HCT116 (cell line): ENCODE measurements around the gene ZBTB16. TPM values are rescaled to one million over a fixed set of nuclear protein-coding genes. Genes with fewer than 3 reads are reported as not detected.

ENCODE experiments used
- ATAC-seq: fragments of 200-7000 bp; cut with Tn5 transposase; 2 replicates; pipeline ENCODE4 v1.9.1; 2020; ENCODE audit warnings: mild to moderate bottlenecking, moderate library complexity
- BruUV-seq: library from RNA; stranded (reverse); fragments of 400-500 nt; replicated peaks from 2 replicates; lab custom pipeline; 2021; lab: Mats Ljungman, UMichigan
- CTCF ChIA-PET: fragments of 300-600 bp; sonication (Branson Sonifier 250); formaldehyde crosslinking; loops from one replicate; lab custom pipeline; 2021; ENCODE audit warnings: antibody characterized with exemption; lab: Charles Lee
- POLR2A ChIA-PET: fragments of 300-600, 350-600 bp; sonication (Branson Sonifier 250); formaldehyde crosslinking; loops from one replicate; lab custom pipeline; 2021; ENCODE audit warnings: antibody characterized with exemption; lab: Charles Lee
- RAD21 ChIA-PET, 2 experiments: fragments of 300-600 bp; sonication (Branson Sonifier 250); formaldehyde crosslinking; loops; one replicate each; lab custom pipeline; 2023; ENCODE audit warnings: low total read pairs in 2 of 2; ENCODE audit not compliant: uncharacterized antibody in 2 of 2, unreplicated experiment in 2 of 2, low non-redundant PET in 1 of 2; lab: Charles Lee
- DNase-seq: peaks from one replicate; pipeline ENCODE4 v3.0.0-alpha.2; 2010; ENCODE audit warnings: low read depth, low spot score
- H2AFZ ChIP-seq: fragments of 200-600 bp; shearing (Covaris generic), sonication (generic); 2 replicates; pipeline ENCODE4 v1.6.1; 2017; ENCODE audit warnings: low read depth, mixed run types, mixed read lengths, antibody characterized with exemption, low read length; ENCODE audit not compliant: poor library complexity, severe bottlenecking
- H3K27ac ChIP-seq: 2 replicates; pipeline ENCODE4 v1.5.1; 2012; ENCODE audit warnings: low read depth, low read length
- H3K27me3 ChIP-seq: fragments of 200-600 bp; sonication (generic); 2 replicates; pipeline ENCODE4 v1.6.1; 2016; ENCODE audit warnings: mixed run types, low read length, mixed read lengths; ENCODE audit not compliant: insufficient read depth
- H3K36me3 ChIP-seq, 2 experiments: fragments of 200-500 bp in 1 of 2; fragments of 200-600 bp in 1 of 2; sonication (Bioruptor generic) in 1 of 2; sonication (generic) in 1 of 2; 2 replicates each; pipeline versions ENCODE4 v1.5.1 to v1.6.1; 2014 to 2016; ENCODE audit warnings: low read length in 2 of 2, inconsistent platforms in 1 of 2, mixed read lengths in 1 of 2, mixed run types in 1 of 2; ENCODE audit not compliant: insufficient read depth in 2 of 2, control insufficient read depth in 1 of 2
- H3K4me1 ChIP-seq, 2 experiments: fragments of 200-600 bp in 1 of 2; sonication (generic) in 1 of 2; 2 replicates each; pipeline versions ENCODE4 v1.5.1 to v1.6.1; 2012 to 2017; ENCODE audit warnings: low read length in 2 of 2, inconsistent platforms in 1 of 2, mild to moderate bottlenecking in 1 of 2, mixed read lengths in 1 of 2, mixed run types in 1 of 2, moderate library complexity in 1 of 2; ENCODE audit not compliant: insufficient read depth in 2 of 2, control insufficient read depth in 1 of 2
- H3K4me2 ChIP-seq: fragments of 200-600 bp; sonication (generic); 2 replicates; pipeline ENCODE4 v1.6.1; 2017; ENCODE audit warnings: mixed run types, low read length, mixed read lengths
- H3K4me3 ChIP-seq, 2 experiments: fragments of 200-600 bp in 1 of 2; sonication (generic) in 1 of 2; replicated peaks in 1 of 2; 2 replicates each; pipeline ENCODE4 v1.5.1; 2011 to 2016; ENCODE audit warnings: low read length in 2 of 2, control low read depth in 1 of 2, low read depth in 1 of 2, mild to moderate bottlenecking in 1 of 2, mixed read lengths in 1 of 2, mixed run types in 1 of 2
- H3K79me2 ChIP-seq: fragments of 200-600 bp; sonication (generic); 2 replicates; pipeline ENCODE4 v1.6.1; 2017; ENCODE audit warnings: mild to moderate bottlenecking, mixed run types, low read length, moderate library complexity, mixed read lengths; ENCODE audit not compliant: insufficient read depth
- H3K9ac ChIP-seq: fragments of 200-600 bp; sonication (generic); 2 replicates; pipeline ENCODE4 v1.6.1; 2016; ENCODE audit warnings: low read length, mixed read lengths
- H3K9me2 ChIP-seq: fragments of 200-600 bp; sonication (generic), shearing (Covaris generic); 2 replicates; pipeline ENCODE4 v1.6.1; 2017; ENCODE audit warnings: mixed run types, mild to moderate bottlenecking, moderate library complexity; ENCODE audit not compliant: insufficient read depth
- H3K9me3 ChIP-seq, 2 experiments: fragments of 200-500 bp in 1 of 2; fragments of 200-600 bp in 1 of 2; sonication (Bioruptor generic) in 1 of 2; sonication (generic) in 1 of 2; 2 replicates each; pipeline ENCODE4 v1.6.1; 2014 to 2017; ENCODE audit warnings: low read length in 2 of 2, mixed read lengths in 2 of 2, inconsistent platforms in 1 of 2, low read depth in 1 of 2, mild to moderate bottlenecking in 1 of 2, mixed run types in 1 of 2, moderate library complexity in 1 of 2; ENCODE audit not compliant: control insufficient read depth in 1 of 2, insufficient read depth in 1 of 2
- H4K20me1 ChIP-seq: fragments of 200-600 bp; sonication (generic), shearing (Covaris generic); 2 replicates; pipeline ENCODE4 v1.6.1; 2017; ENCODE audit warnings: mixed run types, mild to moderate bottlenecking, moderate library complexity; ENCODE audit not compliant: insufficient read depth
- ATF3 ChIP-seq: IDR thresholded peaks from 2 replicates; pipeline ENCODE4 v1.6.1; 2012
- CBX3 ChIP-seq: IDR thresholded peaks from 2 replicates; pipeline ENCODE4 v1.6.1; 2012; ENCODE audit warnings: low read depth
- CTCF ChIP-seq, 3 experiments: fragments of 200-600 bp in 1 of 3; sonication (generic) in 1 of 3; IDR thresholded peaks in 2 of 3; conservative IDR thresholded peaks in 1 of 3; 2 replicates each; pipeline ENCODE4 v1.5.1; 2012 to 2017; ENCODE audit warnings: low read depth in 2 of 3, low read length in 2 of 3, antibody characterized with exemption in 1 of 3, borderline replicate concordance in 1 of 3, control low read depth in 1 of 3, mild to moderate bottlenecking in 1 of 3, mixed read lengths in 1 of 3, mixed run types in 1 of 3, moderate library complexity in 1 of 3; ENCODE audit not compliant: insufficient read depth in 1 of 3
- EGR1 ChIP-seq: IDR thresholded peaks from 2 replicates; pipeline ENCODE4 v1.6.1; 2012; ENCODE audit warnings: low read depth
- ELF1 ChIP-seq: IDR thresholded peaks from 2 replicates; pipeline ENCODE4 v1.6.1; 2012; ENCODE audit warnings: low read depth, borderline replicate concordance
- EZH2phosphoT487 ChIP-seq: fragments of 200-600 bp; IDR thresholded peaks from 2 replicates; pipeline ENCODE4 v1.6.1; 2018; ENCODE audit warnings: antibody characterized with exemption, borderline replicate concordance
- POLR2A ChIP-seq: IDR thresholded peaks from 2 replicates; pipeline ENCODE4 v1.7.0; 2011; ENCODE audit warnings: borderline replicate concordance; ENCODE audit not compliant: insufficient read depth, insufficient read length; ENCODE audit errors: extremely low read depth
- POLR2AphosphoS5 ChIP-seq: IDR thresholded peaks from 2 replicates; pipeline ENCODE4 v1.6.1; 2011; ENCODE audit warnings: mild to moderate bottlenecking, low read depth, low read length, moderate library complexity
- RAD21 ChIP-seq: IDR thresholded peaks from 2 replicates; pipeline ENCODE4 v1.6.1; 2012; ENCODE audit warnings: low read depth, mild to moderate bottlenecking
- REST ChIP-seq: IDR thresholded peaks from 2 replicates; pipeline ENCODE4 v1.6.1; 2012; ENCODE audit warnings: low read depth
- SIN3A ChIP-seq: IDR thresholded peaks from 2 replicates; pipeline ENCODE4 v1.6.1; 2012; ENCODE audit warnings: low read depth
- SP1 ChIP-seq: IDR thresholded peaks from 2 replicates; pipeline ENCODE4 v1.6.1; 2012; ENCODE audit warnings: low read depth
- TCF7L2 ChIP-seq: IDR thresholded peaks from 2 replicates; pipeline ENCODE4 v1.7.0; 2011; ENCODE audit warnings: borderline replicate concordance, inconsistent platforms; ENCODE audit not compliant: insufficient read depth, insufficient read length; ENCODE audit errors: extremely low read depth
- YY1 ChIP-seq: IDR thresholded peaks from 2 replicates; pipeline ENCODE4 v1.6.1; 2011; ENCODE audit warnings: low read length, low read depth, moderate library complexity, mild to moderate bottlenecking; ENCODE audit not compliant: insufficient replicate concordance; ENCODE audit errors: extremely low read depth
- ZFX ChIP-seq: fragments of 450-650 bp; IDR thresholded peaks from 2 replicates; pipeline ENCODE4 v1.6.1; 2017
- intact Hi-C: fragments of 100-400 bp; cut with micrococcal nuclease; formaldehyde crosslinking; loops from 2 replicates; pipeline ENCODE4 v1.10.0; 2022
- total RNA-seq: library from RNA; stranded (reverse); gene quantifications from one replicate; pipeline ENCODE4 v1.2.1, GENCODE V29; 2021; ENCODE audit not compliant: unreplicated experiment

The ZBTB16 gene
- total RNA-seq, 1 experiment from 2014 or later = 0.30 TPM

- no peaks in the 10 kb centered on the region for H3K9me2 ChIP-seq
- no peak overlapping the region for H3K4me3 ChIP-seq
- ATAC-seq = no peak
- no peaks in the 10 kb centered on the region for H3K79me2 ChIP-seq
- intact Hi-C loops = no loop called here
- no peaks in the 10 kb centered on the region for H3K36me3 ChIP-seq
- CTCF ChIA-PET = no interaction called here
- no peak overlapping the region for H3K9ac ChIP-seq
- POLR2A ChIA-PET = no interaction called here
- TF ChIP-seq YY1 (no peak), ZFX (no peak), TCF7L2 (no peak), POLR2A (no peak), REST (no peak), EGR1 (no peak), EZH2phosphoT487 (no peak), ELF1 (no peak), RAD21 (no peak), CBX3 (no peak), SP1 (no peak), SIN3A (no peak), ATF3 (no peak), CTCF (IDR thresholded peaks at IDR 0.05 in 2 of 3, conservative IDR thresholded peaks at IDR 0.05 in 1 of 3; ENCODE audit: borderline replicate concordance in 1 of 3, insufficient read depth in 1 of 3, low read depth in 2 of 3, low read length in 2 of 3) (no peak), POLR2AphosphoS5 (no peak)
- TF ChIP-seq, all 23 proteins: peak for 0
- Histone ChIP-seq H2AFZ (no peak overlapping the region), H3K27me3 (peaks cover 84% of the 10 kb centered on the region), H3K4me2 (no peak overlapping the region), H3K9me3 (no peaks in the 10 kb centered on the region), H3K27ac (no peak overlapping the region), H4K20me1 (no peaks in the 10 kb centered on the region), H3K4me1 (no peaks in the 10 kb centered on the region)
- RAD21 ChIA-PET = no interaction called here
- no TSS peak for BruUV-seq
- no peak for DNase-seq
Measured at GRCh38 chr11:114233755-114234154, 174.2 kb downstream of the ZBTB16 start.
